Heart right ventricle (tissue), 16 donors: Measurements from ENCODE around the gene HSFX1. TPM values are rescaled to one million over a fixed set of nuclear protein-coding genes. Genes with fewer than 3 reads are reported as not detected.
"Not testable (repeated sequence)": the region's sequence is repeated elsewhere in the genome, so short reads cannot be mapped to it uniquely, and the experiment has no call there.

Experiments
- ATAC-seq, 8 donors: fragments of 200-7000 bp; cut with Tn5 transposase; one replicate each; pipeline ENCODE4 v1.9.1; 2020; ENCODE audit warnings: mild to moderate bottlenecking in 8 of 8, moderate library complexity in 8 of 8, moderate number of reproducible peaks in 1 of 8
- DNase-seq, 2 donors: peaks; one replicate each; pipeline ENCODE4 v3.0.0-alpha.2; 2020
- H3K27ac ChIP-seq, 10 donors: fragments of 200-600 bp; sonication (generic) in 2 of 10; one replicate each; pipeline versions ENCODE4 v1.5.0 to v1.8.0; 2020 to 2022; ENCODE audit warnings: mild to moderate bottlenecking in 3 of 10
- H3K27me3 ChIP-seq, 7 donors: fragments of 200-600 bp; one replicate each; pipeline ENCODE4 v1.8.0; 2021 to 2022; ENCODE audit warnings: mild to moderate bottlenecking in 2 of 7
- H3K36me3 ChIP-seq, 9 donors: fragments of 200-600 bp; sonication (generic) in 1 of 9; one replicate each; pipeline versions ENCODE4 v1.5.0 to v1.8.0; 2020 to 2022; ENCODE audit warnings: mild to moderate bottlenecking in 2 of 9
- H3K4me1 ChIP-seq, 9 donors: fragments of 200-600 bp; sonication (generic) in 1 of 9; one replicate each; pipeline versions ENCODE4 v1.5.0 to v1.8.0; 2020 to 2022; ENCODE audit warnings: mild to moderate bottlenecking in 4 of 9
- H3K4me3 ChIP-seq, 10 donors: fragments of 200-600 bp; sonication (generic) in 2 of 10; one replicate each; pipeline versions ENCODE4 v1.5.0 to v1.8.0; 2020 to 2022; ENCODE audit warnings: mild to moderate bottlenecking in 7 of 10, moderate library complexity in 2 of 10
- H3K9me3 ChIP-seq, 11 donors: fragments of 200-600 bp in 10 of 11; sonication (generic) in 2 of 11; one replicate each; pipeline versions ENCODE4 v1.5.0 to v1.8.0; 2013 to 2022; ENCODE audit warnings: mild to moderate bottlenecking in 2 of 11, control low read depth in 1 of 11, moderate library complexity in 1 of 11
- CTCF ChIP-seq, 9 donors: fragments of 200-600 bp; sonication (generic) in 2 of 9; IDR thresholded peaks; one replicate each; pipeline versions ENCODE4 v1.5.0 to v1.8.0; 2021 to 2022; ENCODE audit warnings: antibody characterized with exemption in 9 of 9, mild to moderate bottlenecking in 5 of 9, moderate library complexity in 1 of 9
- WGBS, 2 donors: extraction: QIAGEN DNeasy Blood & Tissue Kit; methylation state at CpG; one replicate each; pipeline ENCODE4 v1.1.7; 2013; ENCODE audit warnings: inconsistent platforms in 1 of 2; 5-methylcytosine and 5-hydroxymethylcytosine counted together
- intact Hi-C, 10 donors: fragments of 100-400 bp; cut with DNase I; formaldehyde crosslinking; loops; one replicate each; pipeline versions ENCODE4 v1.11.1 to v1.14.2; 2022
- polyA plus RNA-seq, 2 donors: library from polyadenylated mRNA; stranded (reverse); fragments of 200-250 nt; gene quantifications; one replicate each; pipeline ENCODE4 v1.2.3, GENCODE V29; 2013
- total RNA-seq, 10 donors: library from RNA; stranded (reverse); fragmentation: NEBNext Ultra II Directional in 3 of 10; extraction: Animal tissue kit (Norgen Biotek cat#: 25700) in 3 of 10; gene quantifications; one replicate each; pipeline versions ENCODE4 v1.2.1 to v1.2.4, GENCODE V29; 2021 to 2023
- donor health status: Arrhythmogenic right ventricular cardiomyopathy.
- donor health status: ischemic (EF 13 %, LVEDD 7.1; RV severe dilation, severe dysfunction).
- donor health status: healthy with polysubstance abuse.
- donor health status: DM: no; HTN: yes; CAD: no.
- donor health status: DM: no; HTN: no; CAD: no.
- donor health status: ischemic (EF 25% LVEDD 6.9; RV normal size, moderate dysfunction).
- donor health status: ischemic (EF 25% LVEDD 5.7; RV mildly dilated, moderate dysfunction).
- donor health status: healthy.
- donor health status: DM: yes; HTN: yes; CAD: no.
- donor health status: Ischemic cardiomyopathy.
- donor health status: ischemic (EF 35%, LVEDD 5.7; RV mildly dilated, moderate dysfunction).
- donor health status: nonischemic (EF 11% LVEDD 7.7; RV severe dilation, severe dysfunction).
- donor health status: DM: yes; HTN: yes; CAD: no.
- donor health status: PGD.
- donor health status: ischemic (EF 29% LVEDD 5.4; RV normal size, mild dysfunction).
- donor health status: nonischemic (EF 23%, LVEDD 6.1; RV moderate dilation, normal function).

Gene HSFX1
- total and polyA plus RNA-seq, 12 donors: 0.51 to 3.3 (median 2.2) TPM

GRCh38 chrX:149759824-149760223 lies 14.0 kb upstream of the HSFX1 start:
- intact Hi-C loops: no loop called here
- peaks cover 0 to 4% (median 0%) of the 10 kb centered on the region in 7 donors for H3K27me3 ChIP-seq
- no peak for TF ChIP-seq CTCF (IDR thresholded peaks at IDR 0.05)
- no peak for DNase-seq
- no peak overlapping the region for H3K4me3 ChIP-seq
- WGBS, 2 donors: 87 to 88% methylated on average over 7 of the region's 7 CpGs
- no peaks in the 10 kb centered on the region for H3K9me3 ChIP-seq
- H3K36me3 ChIP-seq: no peaks in the 10 kb centered on the region
- H3K27ac ChIP-seq: no peak overlapping the region
- no peak for ATAC-seq
- no peaks in the 10 kb centered on the region for H3K4me1 ChIP-seq

GRCh38 chrX:149760965-149761364 lies 12.9 kb upstream of the HSFX1 start:
- Histone ChIP-seq H3K36me3 (no peaks in the 10 kb centered on the region), H3K27me3 (no peaks in the 10 kb centered on the region), H3K4me1 (no peaks in the 10 kb centered on the region), H3K9me3 (no peaks in the 10 kb centered on the region), H3K27ac (no peak overlapping the region), H3K4me3 (no peak overlapping the region)
- intact Hi-C loops: no loop called here
- no peak for ATAC-seq
- TF ChIP-seq CTCF (IDR thresholded peaks at IDR 0.05): no peak
- WGBS, 2 donors: 91 to 94% methylated on average over 3 of the region's 3 CpGs
- DNase-seq: no peak

GRCh38 chrX:149761858-149762674 lies 11.8 kb upstream of the HSFX1 start:
- intact Hi-C loops, DNase-seq, H3K9me3 ChIP-seq, H3K4me1 ChIP-seq, H3K27me3 ChIP-seq, ATAC-seq, H3K27ac ChIP-seq, H3K36me3 ChIP-seq, H3K4me3 ChIP-seq: not testable (repeated sequence)
- 92% methylated on average over 17 to 22 of the region's 22 CpGs for WGBS, 2 donors

- no peak overlapping the region for H3K27ac ChIP-seq
- H3K9me3 ChIP-seq: no peaks in the 10 kb centered on the region
- H3K4me3 ChIP-seq: no peak overlapping the region
- H3K36me3 ChIP-seq: no peaks in the 10 kb centered on the region
- WGBS, 2 donors: 77 to 82% methylated on average over 9 to 10 of the region's 11 CpGs
- no peak for TF ChIP-seq CTCF (IDR thresholded peaks at IDR 0.05)
- ATAC-seq (no peak), DNase-seq (no peak)
- H3K27me3 ChIP-seq: no peaks in the 10 kb centered on the region
- intact Hi-C loops: no loop called here
- no peaks in the 10 kb centered on the region for H3K4me1 ChIP-seq
These were observed 10.9 kb upstream of the HSFX1 start for GRCh38 chrX:149762696-149763614.

GRCh38 chrX:149770344-149770743 lies 3.5 kb upstream of the HSFX1 start:
- H3K27me3 ChIP-seq, H3K36me3 ChIP-seq, intact Hi-C loops, H3K27ac ChIP-seq, ATAC-seq, H3K9me3 ChIP-seq, DNase-seq, H3K4me1 ChIP-seq, H3K4me3 ChIP-seq: not testable (repeated sequence)
- 86% methylated on average over 3 of the region's 12 CpGs; no CpG with 5 or more reads in 1 of the 2 donors for WGBS, 2 donors

- H3K27ac ChIP-seq, H3K36me3 ChIP-seq, H3K4me3 ChIP-seq, ATAC-seq, H3K4me1 ChIP-seq, intact Hi-C loops, DNase-seq, H3K27me3 ChIP-seq, H3K9me3 ChIP-seq: not testable (repeated sequence)
- WGBS, 2 donors: no CpG with 5 or more reads among the region's 9 CpGs
These were observed 842 bp upstream of the HSFX1 start for GRCh38 chrX:149773026-149773425.

GRCh38 chrX:149777999-149778398 lies 4.1 kb downstream of the HSFX1 start:
- ATAC-seq, H3K9me3 ChIP-seq, intact Hi-C loops, H3K4me3 ChIP-seq, DNase-seq, H3K27me3 ChIP-seq, H3K4me1 ChIP-seq, H3K27ac ChIP-seq, H3K36me3 ChIP-seq: not testable (repeated sequence)
- WGBS, 2 donors: no CpG with 5 or more reads among the region's 7 CpGs

- H3K27ac ChIP-seq, H3K4me3 ChIP-seq, intact Hi-C loops, H3K4me1 ChIP-seq, H3K9me3 ChIP-seq, H3K27me3 ChIP-seq, H3K36me3 ChIP-seq, DNase-seq: not testable (repeated sequence)
- peak in 1 of 8 donors; percentile 29 for ATAC-seq
- WGBS, 2 donors: no CpG with 5 or more reads among the region's 14 CpGs
These were observed 7.9 kb downstream of the HSFX1 start, which contains the start of gene MAGEA9 for GRCh38 chrX:149781727-149782126. MAGEA9 (plus strand) TSS chrX:149781930; CDS start chrX:149786211, 4,281 bp downstream.
